Activated CD4-positive, CD25-positive, alpha-beta regulatory T cell (primary cell): ENCODE data around the gene SLC34A2.

ENCODE experiments used
- DNase-seq, 4 experiments: peaks; one replicate each; lab custom pipeline; 2025; lab: John Stamatoyannopoulos, UW

SLC34A2 gene

DNA sequence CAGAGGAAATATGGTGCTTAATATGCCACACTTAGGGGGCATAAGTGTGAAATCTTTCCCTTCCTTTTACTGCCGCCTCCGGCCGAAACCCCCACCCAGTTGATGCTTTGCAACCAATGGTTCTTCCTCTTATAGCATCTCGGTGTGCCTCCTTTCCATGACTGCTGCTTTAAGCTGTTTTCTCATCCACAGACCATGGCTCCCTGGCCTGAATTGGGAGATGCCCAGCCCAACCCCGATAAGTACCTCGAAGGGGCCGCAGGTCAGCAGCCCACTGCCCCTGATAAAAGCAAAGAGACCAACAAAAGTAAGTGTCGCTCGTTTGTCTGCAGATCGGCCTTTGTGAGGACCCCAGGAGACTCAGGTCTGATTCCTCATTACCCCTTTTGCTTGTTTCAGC, 6.7 kb downstream of the SLC34A2 start:
- no peak for DNase-seq

DNA sequence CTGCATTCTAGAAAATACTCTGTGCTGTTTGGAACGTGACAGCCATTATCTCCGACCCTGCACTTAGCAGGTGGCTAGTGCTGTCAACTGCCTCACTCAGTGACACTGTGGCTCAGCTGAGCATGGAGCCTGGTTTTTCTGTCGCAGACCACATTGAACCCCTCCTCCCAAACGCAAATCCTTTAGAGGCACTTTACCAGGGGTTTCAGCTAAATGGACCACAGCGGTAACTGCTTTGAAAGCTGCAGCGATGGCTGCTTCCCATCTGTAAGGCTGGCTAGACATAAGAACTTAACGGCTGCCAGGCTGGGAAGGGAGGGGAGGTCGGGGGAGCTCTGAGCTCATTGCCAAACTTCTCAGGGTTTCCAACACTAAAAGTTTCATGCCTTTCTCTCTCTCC, 8.1 kb downstream of the SLC34A2 start:
- no peak for DNase-seq

DNA sequence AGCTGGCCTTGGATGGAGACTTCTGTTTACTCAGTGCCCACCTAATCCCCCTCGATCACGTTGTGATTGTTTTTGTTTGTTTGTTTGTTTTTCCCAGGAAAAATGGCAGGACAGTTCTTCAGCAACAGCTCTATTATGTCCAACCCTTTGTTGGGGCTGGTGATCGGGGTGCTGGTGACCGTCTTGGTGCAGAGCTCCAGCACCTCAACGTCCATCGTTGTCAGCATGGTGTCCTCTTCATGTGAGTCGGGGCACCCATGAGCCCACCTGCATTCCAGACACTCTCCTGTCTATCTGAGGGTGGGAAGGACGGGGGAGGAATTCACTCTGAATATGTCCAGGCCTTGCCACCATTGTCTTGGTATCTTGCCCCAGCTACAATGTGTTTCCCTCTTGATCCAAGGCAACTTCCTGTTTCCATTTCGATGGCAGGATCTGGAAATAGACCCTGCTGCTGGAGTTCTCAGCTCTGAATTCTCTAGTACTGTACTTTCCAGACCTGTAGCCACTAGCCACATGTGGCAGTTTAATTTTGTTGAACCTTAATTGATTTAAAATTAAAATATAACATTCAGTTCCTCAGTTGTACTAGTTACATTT, 10.5 kb downstream of the SLC34A2 start:
- no peak for DNase-seq

DNA sequence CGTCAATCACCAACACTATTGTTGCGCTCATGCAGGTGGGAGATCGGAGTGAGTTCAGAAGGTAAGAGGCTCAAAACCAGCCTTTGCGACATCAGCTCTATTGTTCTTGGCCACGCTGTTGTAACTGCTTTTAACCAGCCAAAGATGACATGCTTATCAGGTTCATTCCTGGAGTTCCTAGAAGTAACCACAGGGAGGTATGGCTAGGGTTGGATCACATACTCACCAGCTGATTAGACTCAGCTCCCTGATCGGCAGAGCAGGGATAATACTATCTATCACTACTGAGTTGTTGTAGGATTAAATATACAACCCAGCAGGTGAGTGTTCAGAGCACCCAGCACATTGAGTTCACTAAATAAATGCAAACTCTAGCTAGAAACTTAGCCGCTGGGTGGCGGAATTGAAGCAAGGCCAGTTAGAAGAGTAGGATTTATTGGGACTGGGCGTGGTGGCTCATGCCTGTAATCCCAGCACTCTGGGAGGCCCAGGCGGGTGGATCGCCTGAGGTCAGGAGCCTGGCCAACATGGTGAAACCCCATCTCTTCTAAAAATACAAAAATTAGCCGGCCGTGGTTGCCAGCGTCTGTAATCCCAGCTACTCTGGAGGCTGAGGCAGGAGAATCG, 12.4 kb downstream of the SLC34A2 start:
- no peak for DNase-seq

DNA sequence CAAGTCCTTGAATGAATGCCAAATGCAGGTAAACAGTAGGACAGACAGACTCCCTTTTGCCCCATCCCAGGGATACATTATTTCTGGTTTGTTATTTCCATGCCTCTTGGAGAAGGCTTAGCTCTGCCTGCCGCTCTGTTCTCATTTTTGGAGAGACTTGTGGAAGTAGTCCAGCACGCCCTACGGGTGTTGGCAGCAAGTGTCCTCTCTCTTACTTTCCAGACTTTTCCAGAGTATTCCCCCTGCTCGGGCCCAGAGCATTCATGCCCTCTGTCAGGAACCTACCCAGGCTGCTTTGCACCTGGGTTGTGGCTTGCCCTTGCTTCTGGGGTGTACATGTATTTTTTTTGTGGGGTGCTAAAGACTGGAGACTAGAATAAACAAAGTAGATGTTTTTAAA, 15.3 kb downstream of the SLC34A2 start:
- no peak for DNase-seq

DNA sequence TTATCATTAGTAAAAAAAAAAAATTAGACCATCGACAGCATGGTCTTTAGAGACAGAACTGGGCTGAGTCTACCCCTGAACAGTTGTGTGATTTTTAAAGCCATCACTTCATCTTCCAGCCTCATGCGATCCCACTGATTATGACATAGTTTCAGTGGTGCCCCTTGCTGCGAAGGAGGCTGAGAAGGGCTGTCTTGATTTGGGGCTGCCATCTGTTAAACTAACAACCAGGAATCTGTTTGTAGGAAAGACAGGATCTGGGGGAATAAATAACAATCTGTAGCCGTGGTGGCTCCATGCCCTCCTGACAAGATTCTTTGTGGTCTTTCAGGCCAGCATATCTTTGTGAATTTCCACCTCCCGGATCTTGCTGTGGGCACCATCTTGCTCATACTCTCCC, 17.1 kb downstream of the SLC34A2 start:
- DNase-seq, result no peak

DNA sequence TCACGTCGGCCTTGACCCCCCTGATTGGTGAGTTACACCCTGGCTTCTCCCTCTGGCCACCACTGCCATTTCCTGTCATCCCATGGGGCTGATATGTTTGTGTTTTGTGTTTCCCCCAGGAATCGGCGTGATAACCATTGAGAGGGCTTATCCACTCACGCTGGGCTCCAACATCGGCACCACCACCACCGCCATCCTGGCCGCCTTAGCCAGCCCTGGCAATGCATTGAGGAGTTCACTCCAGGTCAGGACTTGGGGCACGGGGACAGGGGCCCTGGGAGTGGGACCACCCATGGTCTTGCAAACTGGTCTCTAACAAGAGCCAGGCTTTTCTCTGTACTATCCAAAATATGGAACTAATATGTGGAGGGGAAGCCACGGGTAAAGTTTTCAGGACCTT, 18.7 kb downstream of the SLC34A2 start:
- no peak for DNase-seq

DNA sequence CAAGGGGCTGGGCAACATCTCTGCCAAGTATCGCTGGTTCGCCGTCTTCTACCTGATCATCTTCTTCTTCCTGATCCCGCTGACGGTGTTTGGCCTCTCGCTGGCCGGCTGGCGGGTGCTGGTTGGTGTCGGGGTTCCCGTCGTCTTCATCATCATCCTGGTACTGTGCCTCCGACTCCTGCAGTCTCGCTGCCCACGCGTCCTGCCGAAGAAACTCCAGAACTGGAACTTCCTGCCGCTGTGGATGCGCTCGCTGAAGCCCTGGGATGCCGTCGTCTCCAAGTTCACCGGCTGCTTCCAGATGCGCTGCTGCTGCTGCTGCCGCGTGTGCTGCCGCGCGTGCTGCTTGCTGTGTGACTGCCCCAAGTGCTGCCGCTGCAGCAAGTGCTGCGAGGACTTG, 20.6 kb downstream of the SLC34A2 start:
- no peak for DNase-seq

DNA sequence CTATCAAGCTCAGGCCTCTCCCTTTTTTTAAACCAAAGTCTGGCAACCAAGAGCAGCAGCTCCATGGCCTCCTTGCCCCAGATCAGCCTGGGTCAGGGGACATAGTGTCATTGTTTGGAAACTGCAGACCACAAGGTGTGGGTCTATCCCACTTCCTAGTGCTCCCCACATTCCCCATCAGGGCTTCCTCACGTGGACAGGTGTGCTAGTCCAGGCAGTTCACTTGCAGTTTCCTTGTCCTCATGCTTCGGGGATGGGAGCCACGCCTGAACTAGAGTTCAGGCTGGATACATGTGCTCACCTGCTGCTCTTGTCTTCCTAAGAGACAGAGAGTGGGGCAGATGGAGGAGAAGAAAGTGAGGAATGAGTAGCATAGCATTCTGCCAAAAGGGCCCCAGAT, 21.5 kb downstream of the SLC34A2 start:
- DNase-seq, result no peak

DNA sequence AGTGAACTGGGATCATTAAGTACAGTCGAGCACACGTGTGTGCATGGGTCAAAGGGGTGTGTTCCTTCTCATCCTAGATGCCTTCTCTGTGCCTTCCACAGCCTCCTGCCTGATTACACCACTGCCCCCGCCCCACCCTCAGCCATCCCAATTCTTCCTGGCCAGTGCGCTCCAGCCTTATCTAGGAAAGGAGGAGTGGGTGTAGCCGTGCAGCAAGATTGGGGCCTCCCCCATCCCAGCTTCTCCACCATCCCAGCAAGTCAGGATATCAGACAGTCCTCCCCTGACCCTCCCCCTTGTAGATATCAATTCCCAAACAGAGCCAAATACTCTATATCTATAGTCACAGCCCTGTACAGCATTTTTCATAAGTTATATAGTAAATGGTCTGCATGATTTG, 22.3 kb downstream of the SLC34A2 start:
- DNase-seq, result no peak

DNA sequence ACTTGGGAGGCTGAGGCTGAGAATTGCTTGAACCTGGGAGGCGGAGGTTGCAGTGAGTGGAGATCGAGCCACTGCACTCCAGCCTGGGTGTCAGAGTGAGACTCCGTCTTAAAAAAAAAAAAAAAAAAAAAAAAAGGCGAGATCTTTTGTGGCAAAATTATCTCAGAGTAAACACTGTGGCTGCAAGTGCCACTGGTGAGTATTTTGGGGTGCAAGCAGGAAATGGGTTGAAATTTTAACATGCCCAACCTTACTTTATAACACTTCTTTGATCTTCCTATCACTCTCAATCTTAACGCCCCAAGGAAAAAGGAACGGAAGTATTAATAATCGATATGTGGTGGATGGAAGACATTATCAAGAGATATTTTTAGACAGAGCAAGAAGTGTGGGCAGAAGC, 32.1 kb downstream of the SLC34A2 start:
- no peak for DNase-seq

DNA sequence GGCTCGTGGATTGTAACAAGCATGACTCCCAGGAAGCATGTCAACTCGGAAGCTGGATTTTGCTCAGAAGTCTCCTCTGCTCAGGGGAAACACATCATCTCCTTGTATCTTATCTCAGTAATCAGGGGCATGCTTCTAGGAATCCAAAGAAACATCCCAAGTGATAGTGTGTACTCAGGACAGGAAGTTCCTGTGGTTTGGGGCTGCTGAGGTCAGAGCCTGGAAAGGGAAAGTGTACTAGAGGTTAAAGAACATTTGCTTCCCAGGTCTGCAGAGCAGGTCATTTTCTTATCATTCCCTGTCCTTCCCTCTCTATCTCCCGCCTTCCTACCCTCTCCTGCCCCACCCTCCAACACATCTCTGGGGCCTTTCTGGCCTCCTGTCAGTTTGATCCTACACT, 38.8 kb downstream of the SLC34A2 start:
- no peak for DNase-seq

DNA sequence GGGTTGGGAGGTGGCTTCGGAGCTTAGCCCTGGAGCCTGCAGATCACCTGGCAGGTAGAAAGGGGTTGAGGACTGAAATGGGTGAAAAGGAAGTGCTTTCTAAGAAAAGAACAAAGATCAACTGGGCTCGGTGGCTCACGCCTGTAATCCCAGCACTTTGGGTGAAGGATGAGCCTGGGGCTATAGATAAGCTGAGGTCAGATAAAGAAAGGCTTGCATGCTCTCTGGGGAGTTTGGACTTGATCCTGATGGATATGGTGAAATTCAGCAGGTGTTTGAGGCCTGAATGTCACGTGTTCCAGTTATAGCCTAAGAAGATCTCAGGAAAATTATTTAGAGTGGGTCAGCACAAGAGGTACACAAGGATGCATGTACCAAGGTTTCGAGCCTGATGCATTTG, 40.8 kb downstream of the SLC34A2 start:
- DNase-seq, result no peak

DNA sequence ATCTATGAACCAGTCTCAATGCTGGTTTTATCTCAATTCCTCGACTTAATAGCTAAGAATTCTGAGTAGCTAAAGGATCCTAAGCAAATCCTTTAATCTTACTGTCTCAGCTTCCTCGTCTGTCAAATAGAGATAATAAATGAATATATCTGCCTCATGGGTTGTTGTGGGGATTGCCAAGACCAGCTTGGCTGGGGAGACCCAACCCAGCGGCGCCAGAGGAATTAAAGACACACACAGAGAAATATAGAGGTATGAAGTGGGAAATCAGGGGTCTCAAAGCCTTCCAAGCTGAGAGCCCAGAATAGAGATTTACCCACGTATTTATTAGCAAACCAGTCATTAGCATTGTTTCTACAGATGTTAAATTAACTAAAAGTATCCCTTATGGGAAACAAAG, 41.9 kb downstream of the SLC34A2 start:
- DNase-seq, result no peak

DNA sequence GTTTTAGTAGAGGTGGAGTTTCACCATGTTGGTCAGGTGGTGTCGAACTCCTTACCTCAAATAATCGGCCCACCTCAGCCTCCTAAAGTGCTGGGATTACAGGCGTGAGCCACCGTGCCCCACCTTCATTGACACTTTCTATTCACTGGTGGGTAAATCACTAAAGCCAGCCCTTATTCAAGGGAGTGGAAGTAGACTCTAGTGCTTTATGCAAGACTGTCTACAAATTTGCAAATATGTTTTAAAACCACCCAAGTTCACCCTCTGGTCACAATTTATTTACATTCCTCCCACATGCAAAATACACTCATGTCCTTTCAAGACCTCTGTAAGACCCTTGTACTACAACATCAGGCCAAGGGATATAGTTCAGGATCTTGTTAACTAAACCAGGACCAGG, 45.0 kb downstream of the SLC34A2 start:
- DNase-seq, result no peak

DNA sequence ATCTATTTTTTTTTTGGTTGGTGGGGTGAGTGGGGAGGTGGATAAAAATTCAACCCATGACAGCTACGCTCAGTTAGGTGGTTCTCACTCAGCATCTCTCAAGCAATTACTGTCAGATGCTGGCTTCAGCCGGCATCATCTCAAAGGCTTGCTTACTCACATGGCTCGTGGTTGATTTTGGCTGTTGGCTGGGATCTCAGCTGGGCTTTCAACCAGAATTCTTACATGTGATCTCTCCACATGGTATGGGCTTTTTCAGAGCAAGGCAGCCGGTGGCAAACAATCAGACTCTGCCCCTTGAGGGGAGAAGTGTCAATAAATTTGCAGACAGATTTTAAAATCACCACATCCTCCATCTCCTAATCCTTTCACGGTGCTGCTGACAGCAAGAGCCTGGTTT, 47.2 kb downstream of the SLC34A2 start:
- DNase-seq, result no peak

DNA sequence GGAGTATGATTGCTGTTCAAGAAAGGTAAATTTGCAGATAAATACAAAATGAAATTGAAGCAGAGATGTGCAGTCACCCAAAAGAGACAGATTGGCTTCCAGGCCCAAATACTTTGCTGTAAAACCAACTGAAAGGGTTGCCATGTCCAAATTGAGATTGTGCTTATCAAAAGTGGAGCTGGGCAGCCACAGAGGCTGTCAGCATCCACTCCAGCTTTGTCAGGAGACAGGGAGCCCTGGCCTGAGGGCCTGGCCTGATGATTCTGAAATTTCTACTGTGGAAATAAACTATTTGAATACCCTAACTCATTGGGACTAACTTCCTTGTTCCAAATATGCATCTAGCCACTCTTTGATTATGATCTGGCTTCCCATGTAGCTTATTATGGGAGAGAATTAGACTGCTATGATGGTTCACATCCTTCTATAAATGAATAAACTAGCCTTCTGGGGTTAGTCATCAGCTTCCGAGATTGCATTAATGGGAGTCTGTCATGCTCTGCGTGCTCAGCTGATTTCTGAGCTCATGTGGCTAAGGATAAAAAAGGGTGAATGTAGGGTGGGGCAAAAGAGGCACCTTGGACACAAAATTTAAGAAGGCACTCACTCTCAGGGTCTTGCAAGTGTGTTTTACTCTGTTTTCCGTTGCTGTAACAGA, 48.2 kb downstream of the SLC34A2 start:
- no peak for DNase-seq

DNA sequence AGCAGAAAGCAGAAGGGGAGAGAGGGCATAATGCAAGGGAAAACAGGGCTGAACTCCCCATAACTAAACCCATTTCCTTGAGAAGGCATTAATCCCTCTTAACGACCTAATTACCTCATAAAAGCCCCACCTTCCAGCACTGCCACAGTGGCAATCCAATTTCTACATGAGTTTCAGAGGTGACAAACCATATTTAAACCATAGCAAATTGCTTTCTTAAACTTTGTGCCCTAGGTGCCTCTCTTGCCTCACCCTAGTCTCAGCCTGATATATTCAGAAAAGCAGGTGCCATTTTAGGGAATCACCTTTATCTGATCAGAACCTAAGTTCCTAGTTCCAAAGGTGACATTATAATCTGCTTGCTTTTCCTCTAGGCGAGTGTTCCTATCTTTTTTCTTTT, 48.9 kb downstream of the SLC34A2 start:
- DNase-seq, result no peak

DNA sequence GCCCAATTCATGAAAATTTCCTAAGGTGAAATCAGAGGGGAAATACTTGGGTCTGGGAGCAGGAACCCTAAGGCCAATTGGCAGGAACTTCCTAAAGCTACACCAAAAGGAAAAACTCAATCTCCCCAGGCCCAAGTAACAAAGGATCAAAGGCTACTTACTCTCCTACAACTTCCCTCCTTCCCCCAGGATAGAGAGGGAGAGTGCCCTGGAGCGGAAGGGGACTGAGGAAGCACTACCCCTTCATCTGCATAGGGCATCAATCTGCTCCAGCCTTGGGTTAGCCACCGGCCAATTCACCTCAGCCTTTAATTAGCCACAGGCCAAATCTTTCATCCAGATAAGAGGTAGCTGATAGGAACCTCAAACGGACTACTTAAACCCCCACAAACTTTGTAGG, 55.0 kb downstream of the SLC34A2 start:
- DNase-seq, result no peak

DNA sequence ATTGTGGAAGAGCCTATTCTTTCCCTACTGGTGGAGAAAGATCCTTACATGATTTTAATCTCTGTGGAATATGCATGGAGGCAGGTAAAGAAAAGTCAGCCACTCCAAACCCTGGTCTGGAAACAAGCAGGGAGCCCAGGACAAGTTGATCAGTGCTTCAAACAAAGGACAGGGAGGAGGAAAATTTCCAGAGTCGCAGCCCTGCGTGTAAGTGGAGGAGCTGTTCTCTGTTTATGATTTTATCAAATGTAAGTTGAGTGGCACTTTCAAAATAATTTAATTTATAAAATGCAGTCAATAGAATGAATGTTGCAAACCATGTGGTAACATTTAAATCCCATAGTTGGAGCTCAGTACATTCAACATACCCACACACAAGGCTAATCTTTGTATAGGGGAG, 57.0 kb downstream of the SLC34A2 start:
- no peak for DNase-seq

DNA sequence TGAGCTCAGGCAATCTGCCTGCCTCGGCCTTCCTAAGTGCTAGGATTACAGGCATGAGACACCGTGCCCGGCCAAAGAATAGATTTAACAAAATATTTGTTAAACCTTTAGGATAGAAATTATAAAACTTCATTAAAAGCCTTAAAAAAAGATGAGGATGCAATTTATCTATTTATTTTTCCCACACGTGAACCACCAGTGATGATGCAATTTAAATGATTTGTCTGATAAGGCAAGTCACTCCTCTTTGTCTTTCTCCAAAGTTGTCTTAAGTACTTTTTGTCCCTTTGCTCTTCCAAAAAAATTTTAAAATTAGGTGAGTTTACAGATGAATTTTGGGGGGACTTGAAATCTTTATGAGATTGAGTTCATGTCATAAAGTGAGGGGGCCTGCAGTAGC, 58.2 kb downstream of the SLC34A2 start:
- no peak for DNase-seq

DNA sequence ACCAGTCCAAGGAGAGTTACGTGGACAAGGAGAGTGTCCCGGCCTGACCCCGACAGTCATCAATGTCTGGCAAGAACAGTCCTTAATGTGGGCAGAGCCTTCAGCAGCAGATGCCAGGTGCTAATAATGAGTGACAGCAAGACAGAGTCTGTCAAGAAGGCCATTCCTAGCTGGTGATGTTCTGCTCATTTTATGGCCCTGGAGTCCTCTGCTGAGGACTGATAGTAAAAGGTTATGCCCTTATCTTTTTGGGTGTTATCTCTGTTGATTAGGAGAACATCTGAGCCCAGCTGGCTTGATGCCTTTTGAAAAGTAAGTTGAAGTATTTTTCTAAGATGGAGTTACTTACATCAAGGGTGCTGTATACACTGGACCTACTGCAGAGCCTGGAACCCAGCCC, 67.3 kb downstream of the SLC34A2 start:
- DNase-seq, result no peak

DNA sequence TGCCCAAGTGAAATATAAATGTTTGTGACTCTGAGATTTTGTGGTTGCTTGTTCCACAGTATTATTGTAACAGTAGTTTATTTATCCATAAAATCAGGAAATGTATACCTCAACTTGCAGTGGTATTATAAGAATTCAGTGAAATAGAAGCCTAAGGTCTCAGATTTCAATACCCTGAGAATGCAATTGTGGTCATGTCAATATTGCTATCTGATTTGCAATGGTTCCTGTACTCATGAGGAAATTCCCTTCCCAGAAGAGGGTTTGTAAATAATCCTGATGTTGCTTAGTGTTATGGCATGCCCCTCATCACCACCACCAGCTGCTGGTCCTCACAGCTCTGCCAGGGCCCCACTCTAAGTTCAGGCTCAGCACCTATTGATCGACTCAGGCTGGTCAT, 67.8 kb downstream of the SLC34A2 start:
- no peak for DNase-seq

DNA sequence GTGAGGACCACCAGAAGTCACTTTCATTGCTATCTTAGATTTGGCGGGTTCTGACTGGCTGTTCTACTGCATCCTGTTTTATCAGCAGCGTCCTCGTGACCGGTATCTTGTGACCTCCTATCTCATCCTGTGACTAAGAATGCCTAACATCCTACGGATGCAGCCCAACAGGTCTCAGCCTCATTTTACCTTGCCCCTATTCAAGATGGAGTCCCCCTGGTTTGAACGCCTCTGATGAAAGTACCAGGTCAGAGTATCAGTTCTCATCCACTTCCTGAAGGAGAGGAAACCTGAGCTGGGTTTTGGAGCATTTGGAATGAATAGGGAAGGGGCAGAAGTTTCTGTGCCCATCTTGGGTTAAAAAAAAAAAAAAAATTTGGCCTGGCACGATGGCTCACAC, 70.2 kb downstream of the SLC34A2 start:
- DNase-seq, result no peak
